SK-MEL-5 (cell line): ENCODE measurements around the gene RHOG. TPM values are rescaled to one million over a fixed set of nuclear protein-coding genes. Genes with fewer than 3 reads are reported as not detected.
"Not testable (repeated sequence)": the region's sequence is repeated elsewhere in the genome, so short reads cannot be mapped to it uniquely, and the experiment has no call there.

Experiments
- DNase-seq: peaks from one replicate; pipeline ENCODE4 v3.0.0-alpha.2; 2016; ENCODE audit warnings: low read depth, low spot score
- in situ Hi-C: cut with HindIII; loops from 2 replicates; pipeline ENCODE4 v1.10.0; 2016; ENCODE audit warnings: low sequenced_read_pairs, high pct_unique_total_duplicates, low pct_unique_long_range_greater_than_20kb
- small RNA-seq, 2 experiments: library from RNA; depleted of rRNA; stranded (forward); fragments of <200 nt; gene quantifications; one replicate each; pipeline ENCODE3, GENCODE V24; 2014
- total RNA-seq: library from RNA; depleted of rRNA; stranded (reverse); fragments of >200 nt; shearing (Covaris generic); gene quantifications from 2 replicates; pipeline ENCODE4 v1.2.3, GENCODE V29; 2014; rRNA removed

The RHOG gene
- total RNA-seq, 1 experiment from 2014 or later, result 12.0 TPM

DNA sequence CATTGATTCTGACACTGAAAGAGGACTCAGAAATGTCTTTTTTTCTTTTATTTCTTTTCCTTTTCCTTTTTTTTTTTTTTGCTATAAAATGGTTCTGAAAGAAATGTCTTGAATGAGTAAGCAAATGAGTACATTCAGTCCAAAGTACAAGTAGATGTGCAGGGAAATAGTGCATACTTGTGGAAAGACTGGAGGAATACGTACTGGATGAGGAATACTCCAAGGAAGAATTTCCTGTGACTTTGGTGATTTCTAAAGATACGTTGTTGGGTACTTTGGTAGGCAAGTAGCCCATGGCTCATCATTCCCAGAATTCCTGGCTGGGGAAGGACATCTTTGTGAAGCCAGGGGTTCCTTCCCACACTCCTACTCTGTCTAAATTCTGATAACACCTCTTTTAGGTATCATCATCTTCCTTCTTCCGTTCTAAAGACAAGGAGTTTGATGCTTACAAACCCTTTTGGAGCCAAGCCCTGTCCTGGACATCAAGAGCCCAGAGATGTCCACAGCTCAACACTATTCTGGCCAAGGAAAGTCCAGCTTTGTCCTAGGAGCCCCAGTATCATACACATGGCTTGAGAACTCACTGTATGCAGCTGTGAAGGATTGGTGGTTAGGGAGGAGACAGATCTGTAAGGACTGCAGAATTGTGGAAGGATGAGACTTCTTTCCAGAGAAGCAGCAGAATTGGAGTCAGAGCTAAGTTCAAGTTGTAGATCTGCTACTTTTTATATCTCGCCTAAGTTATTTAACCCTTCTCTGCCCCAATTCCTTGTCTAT is 38.6 kb downstream of the RHOG start:
- DNase-seq, result no peak
- in situ Hi-C loops, result no loop called here

- no peak for DNase-seq
- in situ Hi-C loops, result no loop called here
Measured at GRCh38 chr11:3799873-3800272, 40.9 kb downstream of the RHOG start.

- in situ Hi-C loops, result no loop called here
- no peak for DNase-seq
Measured at GRCh38 chr11:3799143-3799542, 41.6 kb downstream of the RHOG start.

- peak; percentile 99 for DNase-seq
- in situ Hi-C loops, result no loop called here
Measured at GRCh38 chr11:3797329-3798090, 43.2 kb downstream of the RHOG start, which contains the start of gene NUP98. Gene NUP98, minus strand, starts transcription at chr11:3797554. Its CDS starts 15,437 bp downstream, at chr11:3782117.

DNA sequence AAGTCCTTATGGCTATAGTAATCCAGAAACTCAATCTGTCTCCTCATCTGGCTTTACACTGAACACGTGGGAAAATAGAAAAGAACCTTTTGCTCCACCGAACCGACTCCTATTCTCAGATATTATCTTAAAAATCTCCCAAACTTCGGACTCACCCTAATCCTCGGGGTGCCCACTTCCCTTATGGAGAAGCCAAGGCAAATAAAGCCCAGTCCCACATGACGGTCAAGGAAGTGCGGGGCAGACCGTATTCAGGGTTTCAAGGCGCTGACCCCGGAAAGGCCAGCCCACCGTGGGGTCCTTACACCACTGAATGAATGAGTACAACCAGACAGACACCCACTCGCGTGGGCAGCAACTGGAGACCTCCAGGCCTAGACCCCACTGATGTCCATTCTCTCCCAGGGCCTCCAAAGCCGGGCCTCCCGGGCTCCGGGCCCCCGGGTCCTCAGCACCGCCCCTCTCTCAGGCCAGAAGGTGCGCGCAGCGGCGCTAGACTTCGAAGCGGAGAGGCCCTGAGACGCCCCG is 43.9 kb downstream of the RHOG start:
- in situ Hi-C loops, result no loop called here
- peak; percentile 49 for DNase-seq

DNA sequence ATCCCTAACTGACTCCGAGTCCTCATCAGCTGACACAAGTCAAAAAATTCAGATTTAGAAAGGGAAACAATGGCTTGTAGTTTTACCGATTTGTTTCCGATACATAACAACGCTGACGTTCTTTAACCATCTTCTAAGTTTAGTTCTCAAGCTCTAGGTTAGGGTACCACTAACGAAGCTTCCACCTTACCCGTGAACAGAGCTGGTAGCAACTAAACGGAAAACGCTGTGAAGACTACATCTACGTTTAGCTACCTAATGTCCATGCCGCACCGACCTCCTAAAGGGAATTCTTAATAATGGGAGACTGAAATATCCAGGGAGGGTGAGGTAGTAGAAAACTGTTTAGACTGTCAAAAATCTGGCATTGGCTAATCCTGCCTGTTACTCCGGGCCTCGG is 44.4 kb downstream of the RHOG start:
- DNase-seq, result no peak

DNA sequence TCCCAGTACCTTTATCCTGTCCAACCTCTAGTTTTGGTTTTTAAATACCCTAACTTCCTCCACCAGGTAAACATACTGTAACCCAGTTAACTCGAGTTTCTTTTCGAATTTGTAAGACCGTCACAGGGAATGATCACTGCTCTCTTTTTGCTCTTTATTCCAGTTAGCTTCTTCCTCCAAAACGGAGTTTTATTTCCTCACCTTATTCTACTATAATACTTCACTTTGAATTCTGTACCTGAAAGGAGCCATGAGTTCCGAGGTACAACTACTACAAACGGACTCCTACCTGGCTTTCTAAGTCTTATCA is 44.8 kb downstream of the RHOG start:
- DNase-seq, result no peak
- in situ Hi-C loops, result no loop called here

More for the DNA sequence above, 44.4 kb downstream of the RHOG start:
- in situ Hi-C loops, result no loop called here

DNA sequence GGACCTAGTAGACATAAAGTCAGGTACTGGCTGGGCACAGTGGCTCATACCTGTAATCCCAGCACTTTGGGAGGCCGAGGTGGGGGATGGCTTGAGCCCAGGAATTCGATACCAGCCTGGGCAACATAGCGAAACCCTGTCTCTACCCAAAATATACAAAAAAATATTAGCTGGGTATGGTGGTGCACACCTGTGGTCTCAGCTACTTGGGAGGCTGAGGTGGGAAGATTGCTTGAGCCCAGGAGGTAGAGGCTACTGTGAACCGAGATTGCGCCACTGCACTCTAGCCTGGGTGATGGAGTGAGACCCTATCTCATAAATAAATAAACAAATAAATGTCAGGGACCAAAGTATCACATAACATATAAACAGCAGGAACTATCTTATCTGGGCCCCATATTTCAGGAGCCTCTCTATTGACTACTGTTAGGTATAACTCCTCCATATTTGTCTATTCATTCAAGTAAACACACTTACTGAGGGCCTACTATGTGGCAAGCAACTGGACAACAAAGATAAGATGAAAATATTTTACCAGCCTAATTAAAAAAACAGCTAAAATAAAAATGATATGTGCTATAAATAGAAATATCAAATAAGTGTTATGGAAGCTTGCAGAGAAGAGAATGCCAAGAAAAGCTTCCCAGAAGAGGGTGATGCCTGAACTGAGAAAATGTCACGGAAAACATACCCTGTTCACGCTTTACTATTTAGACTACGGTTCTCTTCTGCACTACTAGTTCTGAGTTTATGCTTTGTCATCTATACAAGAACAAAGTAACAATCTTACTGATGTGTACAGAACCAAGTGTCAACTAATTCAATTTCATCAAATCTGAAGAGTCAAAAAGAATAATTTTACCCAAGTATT is 45.4 kb downstream of the RHOG start:
- DNase-seq, result no peak
- in situ Hi-C loops, result no loop called here

DNA sequence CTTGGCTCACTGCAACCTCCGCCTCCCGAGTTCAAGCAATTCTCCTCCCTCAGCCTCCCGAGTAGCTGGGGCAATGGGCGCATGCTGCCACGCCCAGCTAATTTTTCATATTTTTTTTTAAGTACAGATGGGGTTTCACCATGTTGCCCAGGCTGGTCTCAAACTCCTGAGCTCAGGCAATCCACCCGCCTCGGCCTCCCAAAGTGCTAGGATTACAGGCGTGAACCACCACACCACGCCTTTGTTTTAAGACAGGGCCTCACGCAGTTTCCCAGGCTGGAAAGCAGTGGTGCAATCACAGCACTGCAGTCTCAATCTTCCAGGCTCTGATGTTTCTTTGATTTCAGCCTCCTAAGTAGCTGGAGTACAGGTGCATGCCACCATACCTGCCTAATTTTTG is 46.4 kb downstream of the RHOG start:
- DNase-seq, in situ Hi-C loops: not testable (repeated sequence)

DNA sequence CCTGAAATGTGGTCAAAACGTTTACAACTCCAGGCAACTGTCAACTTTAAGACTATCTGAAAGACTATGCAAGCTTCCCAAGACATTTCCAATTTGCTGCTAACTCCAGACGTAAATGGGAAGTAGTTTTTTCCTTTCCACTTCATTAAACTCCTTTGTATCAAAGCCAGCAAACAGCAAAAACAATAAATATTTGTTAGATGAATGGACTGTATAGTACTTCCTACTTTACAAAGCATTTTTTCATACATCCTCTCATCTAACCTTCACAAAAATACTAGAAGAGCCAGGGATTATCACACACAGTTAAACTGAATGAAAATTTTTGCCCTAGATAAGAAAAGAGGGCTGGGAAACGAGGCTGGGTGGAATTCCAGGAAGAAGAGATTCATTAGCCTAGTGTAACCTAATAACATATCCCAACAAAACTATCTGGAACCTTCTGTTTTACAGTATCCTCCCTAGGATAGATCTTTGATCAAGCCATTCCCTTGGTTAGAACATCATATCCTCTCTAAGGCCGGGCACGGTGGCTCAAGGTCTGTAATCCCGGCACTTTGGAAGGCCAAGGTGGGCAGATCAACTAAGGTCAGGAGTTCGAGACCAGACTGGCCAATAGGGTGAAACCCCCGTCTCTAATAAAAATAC is 53.9 kb downstream of the RHOG start:
- in situ Hi-C loops, result no loop called here
- DNase-seq, result peak; percentile 25

DNA sequence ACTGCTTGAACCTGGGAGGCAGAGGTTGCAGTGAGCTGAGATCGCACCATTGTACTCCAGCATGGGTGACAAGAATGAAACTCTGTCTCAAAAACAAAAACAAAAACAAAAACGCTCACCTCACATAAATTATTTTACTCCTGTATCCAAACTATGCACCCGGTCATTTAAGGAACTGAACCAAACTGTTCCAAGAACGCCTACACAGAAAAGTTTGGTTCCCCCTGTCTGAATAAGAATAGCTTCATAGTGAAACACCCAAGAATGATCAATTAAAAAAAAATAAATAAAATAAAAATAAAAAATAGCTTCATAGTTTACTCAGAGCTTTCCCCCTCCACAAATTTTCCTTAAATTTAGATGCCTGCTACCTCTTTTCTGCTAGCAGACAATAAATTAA is 57.1 kb downstream of the RHOG start:
- in situ Hi-C loops, result no loop called here

DNA sequence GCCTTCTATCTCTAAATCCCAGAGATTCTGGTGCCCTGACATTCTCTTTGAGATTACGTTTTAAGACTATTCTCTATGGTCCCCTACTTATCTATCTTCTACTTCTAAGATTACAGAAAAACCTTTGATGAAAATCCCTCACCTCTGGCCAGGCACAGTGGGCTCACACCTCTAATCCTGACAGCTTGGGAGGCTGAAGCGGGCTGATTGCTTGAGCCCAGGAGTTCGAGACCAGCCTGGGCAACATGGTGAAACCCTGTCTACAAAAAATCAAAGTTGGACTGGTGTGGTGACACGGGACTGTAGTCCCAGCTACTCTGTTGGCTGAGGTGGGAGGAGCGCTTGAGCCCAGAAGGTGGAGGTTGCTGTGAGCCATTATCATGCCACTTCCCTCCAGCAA is 57.8 kb downstream of the RHOG start:
- in situ Hi-C loops, result no loop called here

More for the DNA sequence above, 57.1 kb downstream of the RHOG start:
- DNase-seq, result no peak

GRCh38 chr11:3781423-3781822 is 59.3 kb downstream of the RHOG start:
- in situ Hi-C loops, result no loop called here
- no peak for DNase-seq

More for the DNA sequence above, 57.8 kb downstream of the RHOG start:
- no peak for DNase-seq

Small RNAs within 50 kb of the gene (small RNA-seq; reads per million reads assigned to genes)
- gene RNU7-50P, result 0 reads per million in 2 experiments

Other genes with a start within 250 kb of the RHOG start
- not detected in 2 replicates for gene ART5, start 199.0 kb downstream of the RHOG start, total RNA-seq
- gene ART1, start 195.8 kb downstream of the RHOG start, total RNA-seq, result not detected in 2 replicates
- gene CHRNA10, start 169.6 kb downstream of the RHOG start, total RNA-seq, result 0.05 and 0.16 TPM in 2 replicates
- 102 and 107 TPM in 2 replicates for gene NUP98, start 43.4 kb downstream of the RHOG start, total RNA-seq
- gene PGAP2, start 32.4 kb downstream of the RHOG start, total RNA-seq, result 11.8 and 14.9 TPM in 2 replicates
- 24.2 and 25.7 TPM in 2 replicates for gene STIM1, start 14.7 kb upstream of the RHOG start, total RNA-seq